Amniotic epithelial cell (primary cell): Measurements from ENCODE around the gene AFAP1.

ENCODE experiments used
- DNase-seq: peaks from one replicate; pipeline ENCODE4 v3.0.0-alpha.2; 2010; ENCODE audit warnings: low read depth

The AFAP1 gene

DNA sequence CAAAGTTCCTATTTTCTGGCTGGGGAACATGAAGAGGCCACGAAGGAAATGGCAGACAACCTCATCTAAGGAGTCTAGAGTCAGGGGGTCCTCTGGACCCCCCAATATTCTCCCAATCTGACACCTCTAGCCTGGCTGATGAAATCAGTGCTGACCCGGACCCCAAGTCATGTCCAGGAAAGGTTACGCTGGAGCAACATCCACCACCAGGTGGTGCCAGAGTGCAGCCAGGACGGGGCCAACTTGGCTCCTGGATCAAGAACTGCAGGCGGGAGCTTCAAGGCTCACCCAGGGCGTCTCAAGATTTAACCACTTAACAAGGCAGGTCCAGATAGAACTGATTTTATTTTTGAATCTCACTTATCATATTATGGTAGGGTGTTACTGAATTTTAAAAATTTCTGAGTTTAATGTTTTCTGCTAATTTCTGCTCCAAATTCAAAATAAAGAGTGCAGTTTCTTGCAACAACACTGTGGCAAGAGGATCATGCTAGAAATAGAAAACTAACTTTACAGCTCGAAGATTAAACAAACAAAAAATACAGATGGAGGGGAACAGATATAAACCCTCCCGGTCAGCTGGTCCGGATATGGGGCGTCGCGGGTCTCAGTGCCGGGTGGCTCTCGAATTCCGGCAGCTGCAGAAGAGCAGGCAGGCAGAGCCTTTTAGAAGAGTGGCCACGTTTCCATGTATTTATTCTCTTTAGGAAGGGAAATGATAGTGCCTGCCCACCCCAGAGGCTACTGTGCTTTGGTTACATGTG lies 135.5 kb downstream of the AFAP1 start:
- peak; percentile 66 for DNase-seq

DNA sequence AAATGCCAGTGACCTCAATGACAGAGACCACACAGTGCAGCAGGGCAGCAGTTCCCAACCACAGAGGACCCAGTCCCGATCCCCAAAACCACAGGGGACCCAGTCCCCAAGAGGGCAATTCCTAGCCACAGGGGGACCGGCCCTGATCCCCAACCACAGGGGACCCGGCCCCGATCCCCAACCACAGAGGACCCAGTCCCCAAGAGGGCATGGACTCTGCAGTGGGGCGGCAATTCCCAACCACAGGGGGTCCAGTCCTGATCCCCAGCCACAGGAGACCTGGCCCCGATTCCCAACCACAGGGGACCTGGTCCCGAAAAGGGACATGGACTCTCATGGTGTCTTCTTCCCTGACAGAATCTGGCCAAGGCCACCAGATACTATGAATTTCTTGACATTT lies 136.3 kb downstream of the AFAP1 start:
- DNase-seq = no peak

DNA sequence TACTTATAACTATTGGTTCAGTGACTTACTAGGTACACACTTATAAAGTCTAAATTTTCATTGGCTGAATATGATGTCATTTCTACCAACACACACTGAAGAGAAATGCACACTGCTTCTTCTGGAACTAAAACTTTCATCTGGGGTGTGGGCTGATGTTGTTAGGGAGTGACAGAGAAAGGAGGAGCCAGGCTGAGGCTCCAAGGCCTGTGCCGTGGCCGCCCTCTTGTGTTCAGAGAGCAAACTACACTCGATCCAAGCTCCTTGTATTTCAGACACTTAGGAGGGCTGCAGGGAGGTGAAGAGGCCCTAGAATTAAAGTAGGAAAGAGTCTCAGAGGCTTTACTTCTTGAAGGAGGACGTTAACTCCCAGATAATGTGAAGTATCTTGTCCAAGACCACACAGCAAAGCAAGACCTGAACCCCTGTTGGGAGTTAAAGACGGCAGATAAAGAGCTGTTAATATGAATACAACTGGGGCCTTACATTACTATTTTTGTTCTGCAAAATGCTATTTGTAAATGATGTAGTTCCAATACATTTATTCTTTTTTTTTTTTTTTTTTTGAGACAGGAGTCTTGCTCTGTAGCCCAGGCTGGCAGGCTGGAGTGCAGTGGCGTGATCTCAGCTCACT lies 137.5 kb downstream of the AFAP1 start:
- DNase-seq = peak; percentile 73

DNA sequence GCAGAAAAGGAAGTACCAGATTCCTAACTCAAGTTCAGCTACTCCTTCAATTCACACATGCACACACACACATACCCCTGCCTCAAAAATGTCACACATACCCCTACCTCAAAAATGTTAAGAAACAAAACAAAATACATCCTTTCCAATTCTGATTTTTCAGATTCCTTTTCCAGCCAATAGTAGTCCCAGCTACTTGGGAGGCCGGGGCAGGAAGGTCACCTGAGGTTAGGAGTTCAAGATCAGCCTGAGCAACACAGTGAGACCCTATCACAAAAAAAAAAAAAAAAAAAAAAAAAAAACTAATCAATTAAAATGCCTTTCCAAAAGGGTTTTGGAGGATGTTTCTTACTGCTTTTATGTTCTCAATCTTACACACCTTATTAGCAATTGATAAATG lies 138.0 kb downstream of the AFAP1 start:
- DNase-seq = no peak

DNA sequence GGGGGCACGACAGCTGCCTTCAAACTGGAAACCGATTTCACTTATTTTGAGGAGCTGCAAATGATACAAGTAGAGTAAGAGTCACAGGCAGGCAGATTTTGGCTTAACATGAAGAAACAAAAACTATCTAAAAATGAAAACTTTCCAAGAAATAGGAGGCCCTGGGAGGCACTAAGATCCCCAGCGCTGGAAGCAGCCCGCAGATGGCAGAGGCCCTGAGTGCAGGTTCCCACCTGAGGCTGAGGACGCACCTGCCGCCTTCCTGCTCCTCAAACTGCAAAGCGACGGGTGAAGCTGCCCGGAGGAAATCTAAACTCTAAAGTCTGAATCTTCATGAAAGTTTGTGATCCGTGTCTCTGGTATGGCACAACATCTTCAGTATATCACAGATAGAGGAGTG lies 138.7 kb downstream of the AFAP1 start:
- DNase-seq = no peak

DNA sequence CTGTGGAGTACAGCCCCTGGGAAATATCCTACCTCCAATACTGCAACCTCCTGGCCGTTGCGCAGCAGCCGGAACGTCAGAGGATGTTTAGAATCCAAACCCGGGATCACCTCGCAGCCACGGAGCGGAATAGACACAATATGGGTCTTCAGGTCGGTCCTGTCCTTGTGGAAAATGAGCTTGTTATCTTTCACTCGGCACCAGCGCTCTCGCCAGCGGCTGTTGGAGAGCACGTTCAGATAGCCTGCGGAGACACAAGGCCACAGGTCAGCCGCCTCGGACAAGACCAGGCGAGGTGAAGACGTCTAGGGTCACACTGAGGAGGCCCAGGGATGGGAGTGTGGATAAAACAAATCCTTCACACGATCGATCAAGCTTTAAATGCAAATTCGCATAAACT lies 139.3 kb downstream of the AFAP1 start:
- DNase-seq = no peak

DNA sequence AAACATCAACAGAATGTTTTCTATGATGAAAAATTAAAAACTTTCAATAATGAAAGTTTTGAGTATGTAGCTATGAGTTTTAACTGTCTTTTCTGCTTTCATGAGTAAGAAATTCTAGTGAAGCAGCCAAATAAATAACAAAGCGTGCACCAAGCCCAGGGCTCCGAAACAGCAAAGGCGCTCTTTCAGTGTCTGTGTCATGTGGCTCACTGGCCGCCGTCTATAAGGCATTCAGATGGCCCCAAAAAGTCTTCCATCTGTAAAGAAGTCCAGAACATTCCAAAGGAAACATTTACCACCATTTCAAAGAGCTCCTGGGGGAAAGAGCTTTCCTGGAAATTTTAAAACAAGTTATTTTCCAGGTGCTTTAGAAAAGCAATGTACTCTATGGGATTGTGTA lies 139.9 kb downstream of the AFAP1 start:
- DNase-seq = no peak

DNA sequence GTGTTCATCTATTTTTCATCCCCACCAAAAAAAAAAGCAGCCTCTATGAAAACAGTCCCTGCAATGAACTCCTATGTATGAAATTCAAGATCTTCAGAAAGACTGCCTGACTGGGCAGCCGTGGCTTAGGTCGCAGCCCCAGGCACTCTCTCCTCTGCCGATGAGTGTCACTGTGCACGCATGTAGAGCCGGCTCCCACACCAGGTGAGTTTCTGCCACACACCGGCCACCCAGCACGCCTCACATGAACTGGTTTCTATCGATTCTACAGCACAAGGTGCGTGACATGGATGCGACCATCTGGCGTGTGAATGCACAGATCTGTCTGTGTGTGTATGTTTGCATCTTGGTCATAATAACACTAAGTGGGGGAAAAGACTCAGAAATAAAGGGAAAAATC lies 140.4 kb downstream of the AFAP1 start:
- DNase-seq = no peak

DNA sequence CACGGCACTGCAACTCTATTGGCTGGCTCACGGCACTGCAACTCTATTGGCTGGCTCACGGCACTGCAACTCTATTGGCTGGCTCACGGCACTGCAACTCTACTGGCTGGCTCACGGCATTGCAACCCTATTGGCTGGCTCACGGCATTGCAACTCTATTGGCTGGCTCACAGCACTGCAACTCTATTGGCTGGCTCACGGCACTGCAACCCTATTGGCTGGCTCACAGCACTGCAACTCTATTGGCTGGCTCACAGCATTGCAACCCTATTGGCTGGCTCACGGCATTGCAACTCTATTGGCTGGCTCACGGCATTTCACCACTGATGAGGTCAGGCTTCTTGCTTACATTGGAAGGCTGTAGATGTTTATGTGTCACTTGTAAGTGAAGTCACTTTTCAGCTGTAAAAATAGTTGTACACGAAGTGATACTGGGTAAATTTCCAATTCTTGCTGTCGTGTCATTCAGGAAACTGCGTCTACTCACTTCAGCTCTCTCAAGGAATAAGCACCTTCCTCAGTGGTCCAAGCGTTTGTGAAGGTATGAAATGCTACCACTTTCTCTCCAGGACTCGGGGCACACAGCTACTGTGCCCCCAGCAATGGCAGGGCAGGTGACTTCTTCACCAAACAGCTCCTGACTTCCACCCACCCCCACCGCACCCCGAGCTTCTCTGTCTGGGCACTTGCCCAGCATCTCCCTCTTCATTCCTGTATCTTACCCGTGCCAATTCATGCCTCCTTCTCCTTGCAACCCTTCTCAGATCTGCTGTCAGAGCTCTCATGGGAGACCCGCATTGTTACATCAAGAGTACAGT lies 141.3 kb downstream of the AFAP1 start:
- DNase-seq = no peak

DNA sequence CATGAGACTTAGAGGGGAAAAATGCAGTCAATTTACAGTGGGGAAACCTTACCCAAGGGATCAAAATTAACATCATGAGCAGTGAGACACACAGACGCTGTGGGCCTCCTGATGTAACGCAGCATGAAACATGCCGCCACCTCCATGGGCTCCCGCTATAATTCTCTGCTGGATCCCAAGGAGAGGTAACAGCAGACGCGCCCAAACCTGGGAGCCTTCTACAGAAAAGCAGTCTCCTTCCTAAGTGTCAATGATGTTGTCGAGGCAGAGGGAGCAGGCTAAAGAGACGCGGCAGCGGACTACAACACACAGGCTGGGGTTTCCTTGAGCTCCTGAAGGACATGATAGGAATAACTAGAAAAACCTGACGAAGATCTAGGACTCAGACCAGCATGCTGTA lies 142.3 kb downstream of the AFAP1 start:
- DNase-seq = no peak

DNA sequence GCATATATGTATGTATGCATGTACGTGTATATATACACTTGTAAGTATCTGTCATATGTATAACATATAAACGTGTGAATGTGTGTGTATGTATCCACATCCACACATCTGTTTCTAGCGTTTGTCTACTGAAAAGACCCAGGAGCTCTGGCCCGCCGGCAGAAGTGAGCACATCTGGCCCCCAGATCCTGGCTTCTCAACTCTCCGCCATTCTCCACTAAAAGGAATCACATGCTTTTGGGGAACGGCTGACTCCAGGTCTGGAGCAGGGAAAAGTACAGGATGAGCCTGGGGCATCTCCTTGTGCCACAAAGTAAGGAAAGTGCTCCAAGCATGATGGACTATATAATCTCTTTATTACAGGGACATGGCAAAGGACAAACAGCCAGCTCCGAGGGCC lies 143.7 kb downstream of the AFAP1 start:
- no peak for DNase-seq

DNA sequence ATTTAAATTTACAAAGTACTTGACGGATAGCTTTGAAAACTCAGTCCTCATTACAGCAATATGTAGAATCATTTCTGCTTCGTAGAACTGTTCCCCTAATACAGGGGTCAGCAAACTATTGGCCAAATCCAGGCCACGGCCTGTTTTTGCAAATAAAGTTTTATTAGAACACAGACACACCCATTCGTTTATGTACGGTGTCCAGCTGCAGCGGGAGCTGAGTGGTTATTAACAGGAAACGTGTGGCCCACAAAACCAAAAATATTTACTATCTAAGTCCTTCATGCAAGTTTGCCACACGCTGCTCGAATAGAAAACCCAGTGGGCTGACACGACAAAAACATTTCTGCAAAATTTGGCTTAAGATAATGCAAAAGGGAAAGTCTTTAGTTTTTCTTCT lies 146.5 kb downstream of the AFAP1 start:
- DNase-seq = no peak

DNA sequence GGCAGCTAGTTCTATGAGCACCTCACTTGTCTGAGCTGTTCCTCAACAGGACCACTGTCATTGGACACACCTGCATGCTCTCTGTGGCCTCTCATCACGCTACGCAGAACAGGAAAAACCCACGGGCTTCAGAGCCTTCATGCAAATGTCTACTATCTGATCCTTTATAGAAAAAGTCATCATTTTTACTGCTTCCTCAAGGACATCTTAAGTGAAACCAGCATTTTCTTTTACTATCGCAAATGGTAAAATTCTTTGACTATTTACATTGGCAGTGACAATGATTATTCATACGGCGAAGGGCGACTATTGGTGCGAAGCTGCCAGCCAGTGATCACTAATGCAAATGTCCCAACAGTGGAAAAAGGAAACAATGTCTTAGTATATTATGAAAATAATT lies 147.0 kb downstream of the AFAP1 start:
- DNase-seq = no peak

DNA sequence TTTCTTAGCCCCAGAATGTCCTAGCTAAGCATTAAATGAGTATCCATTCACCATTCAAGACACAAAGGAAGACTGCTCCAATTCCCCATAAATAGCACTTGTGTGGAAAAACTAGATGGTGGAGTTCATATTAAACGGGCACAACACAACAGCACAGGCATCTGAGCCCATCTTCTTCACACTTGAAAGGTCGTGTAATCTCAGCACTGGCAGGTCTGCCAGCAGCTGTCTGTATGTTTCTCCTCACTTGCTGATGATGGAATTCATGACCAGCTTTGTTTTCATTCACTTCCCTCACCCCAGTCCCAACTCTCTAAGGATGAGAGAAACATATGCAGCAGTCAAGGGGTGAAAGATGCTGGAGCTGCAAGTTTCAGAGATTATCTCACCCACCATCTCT lies 148.7 kb downstream of the AFAP1 start:
- no peak for DNase-seq

DNA sequence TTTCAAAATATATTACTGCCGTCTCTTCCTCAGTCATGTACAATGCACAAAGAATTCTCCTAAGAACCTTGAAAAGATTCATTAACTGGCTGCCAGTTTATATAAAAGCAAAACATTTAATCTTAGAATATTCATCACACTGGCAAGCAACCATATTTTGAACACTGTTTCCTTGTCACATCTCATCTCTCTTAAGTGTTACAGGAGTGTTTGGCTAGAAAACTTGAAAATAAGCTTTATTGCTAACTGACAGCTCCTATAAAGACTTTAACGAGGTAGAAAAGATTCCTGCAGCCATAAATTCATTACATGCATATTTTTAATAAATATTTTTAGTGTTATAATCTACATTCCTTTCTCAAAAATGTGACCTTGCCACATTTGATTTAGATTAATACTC lies 149.6 kb downstream of the AFAP1 start:
- DNase-seq = no peak

DNA sequence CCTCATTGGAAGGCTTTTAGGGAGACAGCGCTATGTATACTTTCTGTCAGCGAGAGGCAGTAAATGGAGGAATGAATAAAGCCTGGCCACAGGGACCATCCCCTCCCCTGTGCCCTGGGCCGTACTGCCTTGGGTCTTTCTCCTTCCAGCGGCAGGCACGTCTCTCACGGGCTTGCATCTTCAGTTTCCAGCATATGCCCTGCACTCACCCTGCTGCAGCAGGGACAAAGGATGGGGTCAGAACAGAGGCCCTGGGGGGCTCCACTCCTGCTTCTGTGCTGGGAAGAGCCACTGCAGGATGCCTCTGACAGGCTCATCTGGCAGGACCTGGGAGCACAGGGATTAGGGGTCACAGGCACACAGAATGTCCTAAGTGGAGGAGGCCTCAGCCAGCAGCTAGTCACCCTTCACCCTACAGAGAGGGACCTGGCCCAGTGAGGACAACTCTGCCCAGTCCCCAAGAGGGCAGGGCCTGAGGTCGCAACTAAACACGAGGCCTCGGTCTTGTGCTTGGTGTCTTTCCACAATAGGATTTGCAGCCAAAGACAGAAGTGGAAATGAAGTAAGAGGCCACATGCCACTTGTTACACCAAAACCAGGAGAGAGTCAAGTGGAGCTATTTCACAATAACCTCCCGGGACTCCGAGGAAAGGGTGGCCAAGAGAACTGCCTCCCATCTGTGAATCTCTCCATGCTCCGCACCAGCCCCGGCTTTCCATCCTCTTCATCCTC lies 150.8 kb downstream of the AFAP1 start:
- no peak for DNase-seq

DNA sequence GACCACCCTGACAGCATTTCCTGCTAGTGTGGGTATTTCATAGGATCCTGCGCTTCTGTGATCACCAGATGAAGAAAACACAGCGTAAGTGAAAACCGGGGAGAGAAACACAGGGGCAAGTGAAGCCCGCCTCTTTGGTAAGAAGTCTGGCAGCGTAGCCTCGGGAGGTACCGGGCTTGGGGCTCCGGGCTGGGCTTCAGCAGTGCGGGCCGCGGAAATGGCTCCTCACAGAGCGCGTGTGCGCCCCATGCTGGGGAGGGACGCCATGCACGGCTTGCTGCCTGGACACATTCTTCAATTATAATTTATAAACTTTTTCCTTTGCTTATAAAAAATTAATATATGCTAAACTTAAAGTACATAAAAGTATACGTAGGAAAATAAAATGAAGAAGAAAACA lies 151.5 kb downstream of the AFAP1 start:
- DNase-seq = no peak

DNA sequence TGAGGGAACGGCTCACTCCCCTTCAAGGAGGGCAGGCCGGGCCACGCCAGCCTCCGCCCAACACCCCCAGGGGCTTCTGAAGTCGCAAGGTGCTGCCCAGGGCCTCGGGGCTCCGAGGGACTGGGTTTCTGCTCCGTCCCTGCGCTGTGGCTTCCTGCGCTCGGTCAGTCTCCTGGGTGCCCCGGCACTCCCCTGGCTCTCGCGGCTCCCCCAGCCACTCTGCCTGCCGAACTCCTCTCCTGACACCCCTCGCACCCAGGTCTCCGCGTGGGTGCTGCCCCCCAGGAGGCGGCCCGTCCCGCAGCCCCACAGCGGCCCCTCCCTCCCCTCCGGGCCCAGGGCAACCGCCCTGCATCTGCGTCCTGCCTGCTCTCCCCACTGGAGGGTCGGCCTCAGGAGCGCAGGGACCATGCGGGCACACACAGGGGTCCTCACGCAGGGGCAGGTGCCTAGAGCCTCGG lies 151.9 kb downstream of the AFAP1 start:
- no peak for DNase-seq

DNA sequence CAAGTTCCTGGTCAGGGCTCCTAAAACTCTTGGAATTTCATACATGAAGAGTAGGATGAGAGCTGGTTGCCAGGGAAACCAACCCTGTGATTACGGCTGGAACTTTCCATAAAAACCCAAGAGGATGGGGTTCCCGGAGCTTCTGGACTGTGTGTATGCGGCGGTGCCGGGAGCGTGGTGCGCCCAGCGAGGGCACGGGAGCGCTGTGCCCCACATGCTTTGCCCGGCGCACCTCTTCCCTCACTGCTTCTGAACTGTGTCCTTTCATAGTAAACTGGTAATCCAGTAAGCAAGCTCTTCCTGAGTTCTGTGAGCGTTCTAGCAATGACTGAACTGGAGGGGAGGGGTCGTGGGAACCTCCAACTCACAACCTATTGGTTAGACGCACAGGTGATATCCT lies 152.6 kb downstream of the AFAP1 start:
- no peak for DNase-seq

DNA sequence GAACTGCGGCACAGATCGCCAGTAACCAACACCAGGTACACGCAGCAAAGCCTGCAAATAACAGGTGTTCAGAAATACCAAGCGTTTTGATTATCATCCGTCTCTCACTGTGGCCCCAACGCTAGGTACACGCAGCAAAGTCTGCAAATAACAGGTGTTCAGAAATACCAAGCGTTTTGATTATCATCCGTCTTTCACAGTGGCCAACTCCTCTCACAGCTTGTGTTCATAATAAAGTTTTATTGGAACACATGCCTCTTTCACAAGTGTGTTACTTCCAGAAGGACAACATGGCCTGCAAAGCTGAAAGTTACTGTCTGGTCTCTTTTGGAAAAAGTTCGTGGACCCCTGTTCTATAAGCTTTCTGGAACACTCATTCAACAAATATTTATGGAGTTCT lies 153.1 kb downstream of the AFAP1 start:
- DNase-seq = no peak

DNA sequence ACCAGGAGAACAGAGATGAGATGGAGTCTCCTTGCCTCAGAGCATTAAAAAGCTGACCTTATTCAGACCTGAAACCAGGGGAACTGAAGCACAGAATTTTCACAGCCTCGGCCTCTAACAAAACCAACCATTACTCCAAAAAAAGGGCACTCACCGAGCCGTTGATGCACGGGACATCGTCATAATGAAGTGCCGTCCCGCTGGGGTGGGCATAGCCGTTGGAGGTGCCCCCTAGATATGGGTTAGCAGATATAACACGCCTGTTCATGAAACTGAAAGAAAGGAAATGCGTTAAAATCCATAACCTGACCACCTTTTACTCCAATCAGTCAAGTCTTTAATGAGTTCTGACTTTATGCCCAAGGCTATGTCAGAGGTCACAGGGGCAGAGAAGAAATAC lies 153.6 kb downstream of the AFAP1 start:
- no peak for DNase-seq

DNA sequence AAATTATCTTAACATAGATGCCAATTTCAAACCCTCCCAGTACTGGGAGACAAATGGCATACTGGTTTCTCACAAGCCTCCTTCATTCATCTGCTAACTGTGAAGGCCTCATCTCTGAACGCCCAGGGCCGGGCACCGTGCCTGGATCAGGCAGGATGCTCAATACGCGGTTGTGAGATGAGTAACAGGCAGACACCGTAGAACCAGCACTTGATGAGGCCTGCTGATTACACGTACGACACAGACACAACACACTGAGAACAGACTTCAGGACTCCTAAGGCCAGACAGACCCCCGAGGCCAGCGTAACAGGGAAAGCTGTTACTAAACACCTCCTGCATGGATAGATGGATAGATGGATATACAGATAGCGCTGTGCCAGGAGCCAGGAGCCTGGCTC lies 154.6 kb downstream of the AFAP1 start:
- DNase-seq = peak; percentile 85
